DMS114 treated with DMSO at 0.1 percent for 48 hours (cell line): ENCODE data around the gene UBE2L6.

Experiments used
- DNase-seq: peaks from one replicate; lab custom pipeline; 2025; ENCODE audit not compliant: unreplicated experiment; lab: John Stamatoyannopoulos, UW

Gene UBE2L6

GRCh38 chr11:57567515-57568329, at the start of gene UBE2L6:
TSS of gene UBE2L6 (minus strand) at chr11:57567672. CDS start at chr11:57567611, 61 bp downstream.
- no peak for DNase-seq

- no peak for DNase-seq
Observed at GRCh38 chr11:57616595-57616994, 49.1 kb upstream of the UBE2L6 start.

GRCh38 chr11:57615308-57615707, 47.8 kb upstream of the UBE2L6 start:
- DNase-seq = no peak

DNA sequence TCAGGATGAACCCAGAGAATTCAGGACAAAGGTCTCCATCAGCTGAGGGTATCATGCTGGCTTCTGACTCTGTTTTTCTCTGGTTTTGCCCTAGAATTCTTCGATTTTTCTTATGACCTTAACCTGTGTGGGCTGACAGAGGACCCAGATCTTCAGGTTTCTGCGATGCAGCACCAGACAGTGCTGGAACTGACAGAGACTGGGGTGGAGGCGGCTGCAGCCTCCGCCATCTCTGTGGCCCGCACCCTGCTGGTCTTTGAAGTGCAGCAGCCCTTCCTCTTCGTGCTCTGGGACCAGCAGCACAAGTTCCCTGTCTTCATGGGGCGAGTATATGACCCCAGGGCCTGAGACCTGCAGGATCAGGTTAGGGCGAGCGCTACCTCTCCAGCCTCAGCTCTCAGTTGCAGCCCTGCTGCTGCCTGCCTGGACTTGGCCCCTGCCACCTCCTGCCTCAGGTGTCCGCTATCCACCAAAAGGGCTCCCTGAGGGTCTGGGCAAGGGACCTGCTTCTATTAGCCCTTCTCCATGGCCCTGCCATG, 46.8 kb upstream of the UBE2L6 start:
- no peak for DNase-seq

- no peak for DNase-seq
Observed at GRCh38 chr11:57610170-57610569, 42.7 kb upstream of the UBE2L6 start.

GRCh38 chr11:57605028-57605420, 37.6 kb upstream of the UBE2L6 start:
- DNase-seq = no peak

GRCh38 chr11:57604296-57605027, 37.0 kb upstream of the UBE2L6 start:
- no peak for DNase-seq

- no peak for DNase-seq
Observed at GRCh38 chr11:57601297-57601696, 33.8 kb upstream of the UBE2L6 start.

- DNase-seq = no peak
Observed at GRCh38 chr11:57599381-57599780, 31.9 kb upstream of the UBE2L6 start.

DNA sequence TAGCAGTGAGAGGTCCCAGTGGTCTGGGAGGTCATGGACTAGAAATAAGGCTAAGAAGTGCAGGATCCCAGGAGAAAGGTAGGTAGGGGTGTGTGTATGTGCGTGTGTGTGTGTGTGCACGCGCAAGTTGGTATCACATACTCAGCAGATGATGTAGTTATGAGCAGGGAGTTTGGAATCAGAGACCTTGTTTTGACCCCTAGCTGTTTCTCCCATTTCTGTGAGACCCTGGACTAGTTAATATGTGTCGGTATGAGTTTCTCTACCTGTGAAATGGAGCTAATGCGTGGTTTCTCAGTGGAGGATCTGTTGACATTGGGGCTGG, 31.3 kb upstream of the UBE2L6 start:
- DNase-seq = no peak

DNA sequence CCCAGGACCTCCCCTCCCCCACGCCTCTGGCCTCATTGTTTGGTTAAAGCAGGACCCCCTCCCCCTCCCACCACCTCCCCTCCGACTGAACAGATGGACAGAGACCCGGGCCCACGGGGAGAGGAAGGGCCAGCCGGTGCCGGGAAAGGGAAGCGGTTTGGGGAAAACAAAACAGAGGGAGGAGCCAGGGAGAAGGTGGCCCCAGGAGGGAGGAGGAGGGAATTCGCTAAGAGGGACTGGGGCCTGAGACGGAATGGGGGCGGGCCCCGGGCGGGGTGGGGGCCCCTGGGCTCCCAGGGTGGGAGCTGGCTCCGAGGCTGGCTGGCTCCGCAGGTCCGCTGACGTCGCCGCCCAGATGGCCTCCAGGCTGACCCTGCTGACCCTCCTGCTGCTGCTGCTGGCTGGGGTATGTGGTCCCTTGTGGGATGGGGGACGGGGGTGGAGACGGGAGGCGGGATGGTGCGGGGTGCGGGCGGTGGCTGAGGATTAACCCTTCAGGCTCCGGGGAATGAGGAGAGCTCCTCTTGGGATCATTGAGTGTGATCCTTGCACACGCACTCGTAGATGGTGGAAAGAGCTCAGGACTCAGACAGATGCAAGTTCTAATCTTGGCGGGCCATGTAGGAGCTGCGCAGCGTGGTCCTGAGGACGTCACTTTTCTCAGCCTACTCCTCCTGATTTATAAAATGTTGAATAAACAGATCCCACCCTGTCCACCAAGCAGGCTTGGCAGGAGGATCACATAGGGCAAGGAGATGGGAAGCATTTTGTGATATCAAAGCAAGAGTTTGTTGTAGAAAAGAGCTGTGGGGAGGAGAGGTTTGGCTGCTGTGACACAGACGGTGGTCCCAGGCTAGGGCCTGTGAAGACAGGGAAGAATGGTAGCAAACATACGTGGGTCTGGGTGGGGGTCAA, 30.7 kb upstream of the UBE2L6 start:
- DNase-seq = peak; percentile 2

- DNase-seq = no peak
Observed at GRCh38 chr11:57597461-57597915, 30.0 kb upstream of the UBE2L6 start, which contains the start of gene SERPING1. TSS of gene SERPING1 (plus strand) at chr11:57597685. CDS start at chr11:57598271, 586 bp downstream.

GRCh38 chr11:57596266-57596885, 28.9 kb upstream of the UBE2L6 start:
- no peak for DNase-seq

DNA sequence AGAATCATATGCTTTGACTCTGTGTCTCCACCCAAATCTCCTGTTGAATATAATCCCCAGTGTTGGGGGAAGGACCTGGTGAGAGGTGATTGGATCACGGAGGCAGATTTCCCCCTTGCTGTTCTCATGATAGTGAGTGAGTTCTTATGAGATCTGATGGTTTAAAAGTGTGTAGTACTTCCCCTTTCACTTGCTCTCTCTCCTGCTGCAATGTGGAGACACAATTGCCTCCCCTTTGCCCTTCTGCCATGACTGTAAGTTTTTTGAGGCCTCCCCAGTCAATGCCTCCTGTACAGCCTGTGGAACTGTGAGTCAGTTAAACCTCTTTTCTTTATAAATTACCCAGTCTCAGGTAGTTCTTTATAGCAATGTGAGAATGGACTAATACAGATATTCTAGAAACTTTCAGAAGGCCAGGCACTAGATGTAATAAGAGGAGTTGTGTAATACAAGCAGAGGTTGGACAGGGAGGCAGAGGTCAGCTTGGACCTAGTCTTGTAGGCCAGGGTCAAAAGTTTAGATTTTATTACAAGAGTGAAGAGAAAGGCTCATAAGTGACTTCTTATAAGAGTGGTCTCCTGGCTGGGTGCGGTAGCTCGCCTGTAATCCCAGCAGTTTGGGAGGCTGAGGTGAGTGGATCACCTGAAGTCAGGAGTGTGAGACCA, 20.7 kb upstream of the UBE2L6 start:
- DNase-seq = no peak

DNA sequence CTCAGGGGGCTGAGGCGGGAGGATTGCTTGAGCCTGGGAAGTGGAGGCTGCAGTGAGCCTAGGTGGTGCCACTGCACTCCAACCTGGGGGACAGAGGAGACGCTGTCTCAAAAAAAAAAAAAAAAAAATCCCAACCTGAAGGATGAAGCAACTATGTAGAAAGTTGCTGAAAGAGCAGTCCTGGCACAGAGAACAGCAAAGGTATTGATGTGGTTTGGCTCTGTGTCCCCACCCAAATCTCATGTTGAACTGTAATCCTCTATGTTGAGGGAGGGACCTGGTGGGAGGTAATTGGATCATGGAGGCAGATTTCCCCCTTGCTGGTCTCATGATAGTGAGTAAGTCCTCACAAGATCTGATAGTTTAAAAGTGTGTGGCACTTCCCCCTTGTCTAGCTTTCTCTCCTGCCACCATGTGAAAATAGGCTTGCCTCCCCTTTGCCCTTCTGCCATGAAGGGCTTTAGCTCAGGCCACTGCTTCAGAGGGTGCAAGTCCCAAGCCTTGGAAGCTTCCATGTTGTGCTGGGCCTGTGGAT, 19.3 kb upstream of the UBE2L6 start:
- no peak for DNase-seq

GRCh38 chr11:57585301-57585700, 17.8 kb upstream of the UBE2L6 start:
- DNase-seq = no peak

GRCh38 chr11:57584341-57584740, 16.9 kb upstream of the UBE2L6 start:
- no peak for DNase-seq

GRCh38 chr11:57574061-57574460, 6.6 kb upstream of the UBE2L6 start:
- no peak for DNase-seq

- DNase-seq = no peak
Observed at GRCh38 chr11:57571606-57572005, 4.1 kb upstream of the UBE2L6 start.

GRCh38 chr11:57568330-57568766, 876 bp upstream of the UBE2L6 start:
- DNase-seq = peak; percentile 30
